Brain microvascular endothelial cell (primary cell): ENCODE data around the gene CGN.

Experiments used
- DNase-seq: peaks from one replicate; pipeline ENCODE4 v3.0.0-alpha.2; 2020
- H3K27ac ChIP-seq: fragments of 250-450 bp; sonication (Bioruptor Pico); 2 replicates; pipeline ENCODE4 v1.5.1; 2020; ENCODE audit warnings: mild to moderate bottlenecking, moderate library complexity
- H3K27me3 ChIP-seq: fragments of 250-450 bp; sonication (Bioruptor Pico); replicated peaks from 2 replicates; pipeline ENCODE4 v1.5.1; 2020; ENCODE audit warnings: mild to moderate bottlenecking
- H3K36me3 ChIP-seq: fragments of 250-450 bp; sonication (Bioruptor Pico); replicated peaks from 2 replicates; pipeline ENCODE4 v1.5.1; 2020; ENCODE audit warnings: mild to moderate bottlenecking
- H3K4me3 ChIP-seq: 2 replicates; pipeline ENCODE4 v1.5.1; 2011; ENCODE audit warnings: low read depth, mild to moderate bottlenecking, control low read depth, low read length, moderate library complexity
- CTCF ChIP-seq: IDR thresholded peaks from 2 replicates; pipeline ENCODE4 v1.5.1; 2011; ENCODE audit warnings: low read depth, mild to moderate bottlenecking, moderate library complexity, low read length, control low read depth, inconsistent platforms; ENCODE audit errors: missing control alignments
- in situ Hi-C: cut with HindIII; loops from 2 replicates; pipeline ENCODE4 v1.10.0; 2017; ENCODE audit warnings: low sequenced_read_pairs, low pct_ligation_motif_present

Gene CGN

GRCh38 chr1:151563376-151563775, 52.2 kb downstream of the CGN start:
- Histone ChIP-seq H3K27ac (no peak overlapping the region), H3K27me3 (no peaks in the 10 kb centered on the region), H3K4me3 (no peak overlapping the region), H3K36me3 (no peaks in the 10 kb centered on the region)
- TF ChIP-seq CTCF = no peak
- in situ Hi-C loops = no loop called here
- no peak for DNase-seq

DNA sequence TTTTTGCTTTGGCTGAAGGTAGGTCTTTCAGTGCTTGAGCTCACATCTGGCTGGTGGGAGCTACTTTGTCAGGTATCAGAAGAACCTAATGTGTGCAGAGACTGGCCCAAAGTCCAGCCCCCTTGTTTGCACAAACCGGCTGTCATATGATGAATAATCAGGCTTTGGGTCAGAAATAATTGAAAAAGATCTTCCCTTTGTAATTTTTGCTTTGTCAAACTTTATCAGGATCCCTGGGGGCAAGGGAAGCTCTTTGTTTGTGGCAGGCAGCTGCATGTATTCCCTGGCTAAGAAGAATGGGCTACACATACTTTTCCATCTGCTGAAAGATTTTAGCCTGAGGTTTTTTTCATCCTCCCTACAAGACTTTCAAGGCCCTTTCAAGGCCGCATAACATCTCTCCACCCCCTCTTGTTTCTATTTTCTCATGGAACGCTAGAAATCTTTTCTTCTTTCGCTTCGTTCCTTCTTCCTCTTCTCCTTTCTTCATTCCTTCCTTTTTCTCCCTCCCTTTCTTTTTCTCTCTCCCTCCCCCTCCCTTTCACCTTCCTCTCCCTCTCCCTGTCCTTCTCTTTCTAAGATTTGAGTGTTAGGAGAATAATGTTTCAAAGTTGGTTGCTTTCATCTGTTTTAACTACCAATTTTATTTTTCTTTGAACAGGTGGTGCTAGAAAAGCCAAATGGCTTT, 54.5 kb downstream of the CGN start:
- no peak for DNase-seq
- in situ Hi-C loops = no loop called here
- Histone ChIP-seq H3K36me3 (peaks cover 2% of the 10 kb centered on the region), H3K4me3 (no peak overlapping the region), H3K27me3 (no peaks in the 10 kb centered on the region), H3K27ac (no peak overlapping the region)
- no peak for TF ChIP-seq CTCF

GRCh38 chr1:151568626-151569088, 57.5 kb downstream of the CGN start:
- Histone ChIP-seq H3K27me3 (no peaks in the 10 kb centered on the region), H3K27ac (no peak overlapping the region), H3K4me3 (no peak overlapping the region), H3K36me3 (peaks cover 2% of the 10 kb centered on the region)
- no peak for TF ChIP-seq CTCF
- in situ Hi-C loops = no loop called here
- no peak for DNase-seq

- no peak for TF ChIP-seq CTCF
- peaks cover 2% of the 10 kb centered on the region for H3K36me3 ChIP-seq
- H3K4me3 ChIP-seq = no peak overlapping the region
- H3K27me3 ChIP-seq = no peaks in the 10 kb centered on the region
- DNase-seq = no peak
- in situ Hi-C loops = no loop called here
- H3K27ac ChIP-seq = no peak overlapping the region
Observed at GRCh38 chr1:151570819-151571218, 59.6 kb downstream of the CGN start.

GRCh38 chr1:151574575-151575529, 63.7 kb downstream of the CGN start:
- in situ Hi-C loops = no loop called here
- Histone ChIP-seq H3K27ac (no peak overlapping the region), H3K36me3 (no peaks in the 10 kb centered on the region), H3K4me3 (no peak overlapping the region), H3K27me3 (no peaks in the 10 kb centered on the region)
- peak; percentile 65 for DNase-seq
- no peak for TF ChIP-seq CTCF
